ENCODE results near the gene ALOX12B. TPM values are rescaled to one million over a fixed set of nuclear protein-coding genes. Genes with fewer than 3 reads are reported as not detected.

The ALOX12B gene
- total and polyA plus RNA-seq, 2 of the 8 experiments (the other 6 are each of a cell fraction or from before 2014, with no cell fraction given) = 0.86 TPM; not detected in 1

- Histone ChIP-seq H3K4me2 (ENCODE audit: insufficient read depth in 1 of 2, low read depth in 2 of 2, low read length in 2 of 2) (peak overlapping the region; percentile 97 to 99; a peak in 1 of 4 replicates), H3K9me3 (ENCODE audit: insufficient read depth in 2 of 2, low read depth in 1 of 2, low read length in 1 of 2) (no peaks in the 10 kb centered on the region), H4K20me1 (replicated peaks in 1 of 2; ENCODE audit: control insufficient read depth in 1 of 2, insufficient read depth in 2 of 2, low read length in 2 of 2) (peaks cover 2 to 6% of the 10 kb centered on the region in 2 experiments), H3K79me1 (ENCODE audit: low read depth, low read length) (no peaks in the 10 kb centered on the region), H3K14ac (ENCODE audit: insufficient read length) (no peak overlapping the region), H2BK120ac (replicated peaks; ENCODE audit: low read depth, low read length) (no peak overlapping the region), H3K23me2 (ENCODE audit: low read depth, low read length) (peaks cover 11% of the 10 kb centered on the region), H3K4me3 (ENCODE audit: extremely low read depth in 1 of 4, insufficient read depth in 2 of 4, low read depth in 3 of 4, low read length in 4 of 4) (no peak overlapping the region), H2BK15ac (ENCODE audit: low read length) (no peak overlapping the region), H2BK20ac (ENCODE audit: low read length) (no peak overlapping the region), H3K18ac (ENCODE audit: extremely low read depth, low read length) (no peak overlapping the region), H4K91ac (replicated peaks; ENCODE audit: insufficient read length, low read length) (no peak overlapping the region), H4K8ac (ENCODE audit: extremely low read depth, insufficient read depth, low read length) (no peak overlapping the region), H2AFZ (ENCODE audit: low read length) (no peak overlapping the region), H3K4me1 (replicated peaks in 1 of 4; ENCODE audit: control insufficient read depth in 3 of 4, insufficient read depth in 4 of 4, low read length in 3 of 4) (peaks cover 0 to 22% (median 9%) of the 10 kb centered on the region in 4 experiments; a peak in 6 of 7 replicates), H3K79me2 (ENCODE audit: control insufficient read depth in 1 of 2, insufficient read depth in 2 of 2, low read length in 2 of 2) (no peaks in the 10 kb centered on the region), H3K56ac (replicated peaks; ENCODE audit: insufficient read length, low read depth, low read length) (no peak overlapping the region), H3K9ac (replicated peaks in 1 of 4; ENCODE audit: extremely low read depth in 1 of 4, low read depth in 3 of 4, low read length in 3 of 4) (no peak overlapping the region), H3K36me3 (ENCODE audit: control insufficient read depth in 2 of 4, insufficient read depth in 4 of 4, low read length in 3 of 4) (no peaks in the 10 kb centered on the region), H3K27me3 (replicated peaks in 1 of 4; ENCODE audit: control insufficient read depth in 3 of 4, extremely low read depth in 1 of 4, insufficient read depth in 3 of 4, low read length in 3 of 4) (peaks cover 39 to 72% (median 58%) of the 10 kb centered on the region in 4 experiments), H3K23ac (ENCODE audit: insufficient read length) (no peak overlapping the region), H2BK5ac (ENCODE audit: low read depth, low read length) (no peak overlapping the region), H4K5ac (ENCODE audit: insufficient read length, low read depth, low read length) (no peak overlapping the region), H3K27ac (ENCODE audit: low read depth, low read length) (no peak overlapping the region), H2AK5ac (ENCODE audit: low read depth, low read length) (no peak overlapping the region), H3K4ac (replicated peaks; ENCODE audit: insufficient read length, low read depth, low read length) (no peak overlapping the region), H2BK12ac (ENCODE audit: low read depth, low read length) (peak overlapping the region; percentile 60; the same call in 1 of the 2 replicates)
- no peak for DNase-seq (ENCODE audit: low read depth in 1 of 2, low spot score in 2 of 2)
- CTCF ChIA-PET (ENCODE audit: partially characterized antibody) = interaction anchor here (0.6 to 17.3 kb wide), 22 partner anchors 14 to 1016 kb away, joined by 3 to 315 read pairs (median 4); partner anchors contain the start of genes ALOX12B, ALOXE3 and RNF227
- FAIRE-seq = no peak
- no peak for TF ChIP-seq CTBP2 (IDR thresholded peaks at IDR 0.05; ENCODE audit: borderline replicate concordance, insufficient read depth, insufficient read length, low read length)
- TF ChIP-seq MAFK (IDR thresholded peaks at IDR 0.05; ENCODE audit: low read depth, low read length) = no peak
- no peak for TF ChIP-seq TAF7 (optimal IDR thresholded peaks at IDR 0.05; ENCODE audit: borderline replicate concordance, low read depth, low read length)
- POLR2A ChIA-PET (ENCODE audit: partially characterized antibody) = interaction anchor here (0.6 to 1.3 kb wide), 4 partner anchors 10 to 99 kb away, joined by 3 to 6 read pairs (median 4); no protein-coding TSS in a partner anchor
- WGBS, 2 experiments (ENCODE audit: extremely low coverage in 1 of 2, insufficient coverage in 1 of 2, insufficient read length in 1 of 2, insufficient replicate concordance in 2 of 2, low coverage in 1 of 2, low lambda C conversion rate in 2 of 2, missing lambda C conversion rate in 1 of 2) = 67% methylated on average over 7 of the region's 7 CpGs; no CpG with 5 or more reads in 1 of the 2 experiments
Measured at GRCh38 chr17:8074554-8074953, 13.0 kb downstream of the ALOX12B start.
